Mucosa of stomach (tissue), 1 donor: ENCODE measurements around the gene TOMM20.

Source experiments
- H3K27me3 ChIP-seq: one replicate; pipeline ENCODE4 v1.7.0; 2013; ENCODE audit warnings: mild to moderate bottlenecking, low read length; ENCODE audit not compliant: control insufficient read depth, insufficient read depth
- H3K36me3 ChIP-seq: one replicate; pipeline ENCODE4 v1.7.0; 2013; ENCODE audit warnings: low read length; ENCODE audit not compliant: control insufficient read depth, insufficient read depth
- H3K4me1 ChIP-seq: one replicate; pipeline ENCODE4 v1.7.0; 2013; ENCODE audit warnings: mild to moderate bottlenecking, low read length; ENCODE audit not compliant: control insufficient read depth, insufficient read depth
- H3K4me3 ChIP-seq: one replicate; pipeline ENCODE4 v1.7.0; 2013; ENCODE audit warnings: low read length
- H3K9ac ChIP-seq: one replicate; pipeline ENCODE4 v1.7.0; 2013; ENCODE audit warnings: mild to moderate bottlenecking, low read length, moderate library complexity
- H3K9me3 ChIP-seq: one replicate; pipeline ENCODE4 v1.7.0; 2013; ENCODE audit warnings: mild to moderate bottlenecking, low read length, moderate library complexity; ENCODE audit not compliant: control insufficient read depth
- donor health status: Pancreatic carcinoma.

The TOMM20 gene

DNA sequence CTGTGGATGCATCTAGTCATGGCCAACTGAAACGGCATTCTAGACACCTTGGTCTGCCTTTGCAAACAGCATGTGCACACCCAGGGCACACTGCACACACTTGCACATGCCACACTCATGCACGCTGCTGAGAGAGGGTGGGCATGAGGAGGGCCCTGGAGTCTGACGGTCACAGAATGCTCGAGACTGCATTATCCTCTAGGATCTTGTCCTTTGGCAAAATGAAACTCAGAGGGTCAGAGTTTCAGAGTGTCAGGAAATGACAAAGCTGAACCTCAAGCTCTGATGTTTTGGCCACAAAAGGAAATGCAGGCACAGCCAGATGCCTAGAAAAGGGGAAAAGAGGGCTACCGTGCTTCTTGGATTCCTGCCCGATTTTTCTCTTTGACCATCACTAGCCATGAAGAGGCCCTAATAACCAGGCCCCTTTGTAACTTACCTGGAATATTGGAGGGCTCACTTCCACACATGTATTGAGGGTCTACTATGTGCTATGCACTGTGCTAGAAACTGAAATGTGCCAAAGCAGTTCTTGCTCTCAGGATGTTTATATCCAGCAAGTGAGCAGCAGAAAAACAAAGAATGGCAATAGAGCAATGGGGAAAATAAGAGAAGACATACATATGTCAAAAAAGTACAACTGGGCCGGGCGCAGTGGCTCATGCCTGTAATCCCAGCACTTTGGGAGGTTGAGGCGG, 65.4 kb downstream of the TOMM20 start:
- peaks cover 52% of the 10 kb centered on the region for H3K4me1 ChIP-seq
- H3K9ac ChIP-seq = no peak overlapping the region
- H3K9me3 ChIP-seq = no peaks in the 10 kb centered on the region
- no peak overlapping the region for H3K4me3 ChIP-seq
- H3K36me3 ChIP-seq = no peaks in the 10 kb centered on the region
- no peaks in the 10 kb centered on the region for H3K27me3 ChIP-seq

DNA sequence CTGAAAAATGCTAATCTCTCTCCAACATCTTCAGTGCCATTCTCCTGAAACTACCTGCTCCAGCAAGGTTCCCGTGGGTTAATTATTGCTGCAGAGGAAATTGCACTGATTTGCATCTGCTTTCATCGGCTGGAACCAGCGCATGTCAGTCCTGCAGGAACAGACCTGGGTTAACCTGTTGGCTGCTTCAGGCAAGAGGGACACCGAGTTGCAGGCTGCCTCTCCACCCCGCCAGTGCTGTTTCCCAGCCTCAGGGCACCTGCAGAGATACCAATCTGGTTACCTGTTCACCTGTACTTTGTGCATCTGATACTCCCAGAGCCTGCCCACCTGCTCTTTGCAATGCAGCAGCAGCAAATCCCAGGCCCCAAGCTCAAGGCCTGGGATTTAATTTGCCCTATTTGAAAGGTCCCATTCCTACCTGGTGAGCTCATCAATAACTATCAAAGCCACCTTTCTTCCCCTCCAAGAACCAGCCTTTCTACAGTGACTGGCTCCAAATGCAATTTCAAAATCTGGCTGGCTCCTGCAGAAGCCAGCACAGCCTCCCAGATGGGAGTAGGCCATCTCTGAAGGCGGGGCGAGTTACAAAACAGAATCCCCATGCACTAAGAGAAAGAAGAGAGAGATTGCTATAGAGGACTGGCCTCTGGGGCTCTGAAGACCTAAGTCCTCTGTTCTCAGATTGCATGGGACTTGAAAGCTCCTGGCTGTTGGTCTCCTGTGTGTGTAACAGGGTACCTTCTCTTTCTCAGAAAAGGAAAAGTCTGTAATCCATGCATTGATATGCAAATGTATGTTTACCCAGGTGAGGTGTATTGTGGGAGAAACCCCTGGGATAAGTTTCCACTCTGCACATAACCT, 67.8 kb downstream of the TOMM20 start:
- no peak overlapping the region for H3K4me3 ChIP-seq
- H3K9ac ChIP-seq = peak overlapping the region; percentile 3
- peaks cover 35% of the 10 kb centered on the region for H3K4me1 ChIP-seq
- H3K27me3 ChIP-seq = no peaks in the 10 kb centered on the region
- no peaks in the 10 kb centered on the region for H3K36me3 ChIP-seq
- no peaks in the 10 kb centered on the region for H3K9me3 ChIP-seq
